Measurements from ENCODE around the gene AREG. TPM values are rescaled to one million over a fixed set of nuclear protein-coding genes. Genes with fewer than 3 reads are reported as not detected.

AREG gene
- total and polyA plus RNA-seq, 2 experiments from 2014 or later = 0.45 TPM; not detected in 1

GRCh38 chr4:74460833-74461232 is 15.9 kb downstream of the AREG start:
- DNase-seq (ENCODE audit: low spot score) (no peak), ATAC-seq (no peak)
- H3K4me1 ChIP-seq (ENCODE audit: insufficient read depth) = no peaks in the 10 kb centered on the region
- H3K4me1 Mint-ChIP-seq = no peaks in the 10 kb centered on the region
- no peak overlapping the region for H3K27ac Mint-ChIP-seq
- no peaks in the 10 kb centered on the region for H3K36me3 Mint-ChIP-seq (ENCODE audit: low read depth)
- H3K4me3 Mint-ChIP-seq = no peak overlapping the region
- TF ChIP-seq ZNF114 (CRISPR knock-in tag; IDR thresholded peaks at IDR 0.05) = no peak
- TF ChIP-seq ZNF331 (CRISPR knock-in tag; IDR thresholded peaks at IDR 0.05; ENCODE audit: low read depth) = no peak
- no peak for TF ChIP-seq NANOG (IDR thresholded peaks at IDR 0.05; ENCODE audit: borderline replicate concordance)
- TF ChIP-seq, protein P1, sequence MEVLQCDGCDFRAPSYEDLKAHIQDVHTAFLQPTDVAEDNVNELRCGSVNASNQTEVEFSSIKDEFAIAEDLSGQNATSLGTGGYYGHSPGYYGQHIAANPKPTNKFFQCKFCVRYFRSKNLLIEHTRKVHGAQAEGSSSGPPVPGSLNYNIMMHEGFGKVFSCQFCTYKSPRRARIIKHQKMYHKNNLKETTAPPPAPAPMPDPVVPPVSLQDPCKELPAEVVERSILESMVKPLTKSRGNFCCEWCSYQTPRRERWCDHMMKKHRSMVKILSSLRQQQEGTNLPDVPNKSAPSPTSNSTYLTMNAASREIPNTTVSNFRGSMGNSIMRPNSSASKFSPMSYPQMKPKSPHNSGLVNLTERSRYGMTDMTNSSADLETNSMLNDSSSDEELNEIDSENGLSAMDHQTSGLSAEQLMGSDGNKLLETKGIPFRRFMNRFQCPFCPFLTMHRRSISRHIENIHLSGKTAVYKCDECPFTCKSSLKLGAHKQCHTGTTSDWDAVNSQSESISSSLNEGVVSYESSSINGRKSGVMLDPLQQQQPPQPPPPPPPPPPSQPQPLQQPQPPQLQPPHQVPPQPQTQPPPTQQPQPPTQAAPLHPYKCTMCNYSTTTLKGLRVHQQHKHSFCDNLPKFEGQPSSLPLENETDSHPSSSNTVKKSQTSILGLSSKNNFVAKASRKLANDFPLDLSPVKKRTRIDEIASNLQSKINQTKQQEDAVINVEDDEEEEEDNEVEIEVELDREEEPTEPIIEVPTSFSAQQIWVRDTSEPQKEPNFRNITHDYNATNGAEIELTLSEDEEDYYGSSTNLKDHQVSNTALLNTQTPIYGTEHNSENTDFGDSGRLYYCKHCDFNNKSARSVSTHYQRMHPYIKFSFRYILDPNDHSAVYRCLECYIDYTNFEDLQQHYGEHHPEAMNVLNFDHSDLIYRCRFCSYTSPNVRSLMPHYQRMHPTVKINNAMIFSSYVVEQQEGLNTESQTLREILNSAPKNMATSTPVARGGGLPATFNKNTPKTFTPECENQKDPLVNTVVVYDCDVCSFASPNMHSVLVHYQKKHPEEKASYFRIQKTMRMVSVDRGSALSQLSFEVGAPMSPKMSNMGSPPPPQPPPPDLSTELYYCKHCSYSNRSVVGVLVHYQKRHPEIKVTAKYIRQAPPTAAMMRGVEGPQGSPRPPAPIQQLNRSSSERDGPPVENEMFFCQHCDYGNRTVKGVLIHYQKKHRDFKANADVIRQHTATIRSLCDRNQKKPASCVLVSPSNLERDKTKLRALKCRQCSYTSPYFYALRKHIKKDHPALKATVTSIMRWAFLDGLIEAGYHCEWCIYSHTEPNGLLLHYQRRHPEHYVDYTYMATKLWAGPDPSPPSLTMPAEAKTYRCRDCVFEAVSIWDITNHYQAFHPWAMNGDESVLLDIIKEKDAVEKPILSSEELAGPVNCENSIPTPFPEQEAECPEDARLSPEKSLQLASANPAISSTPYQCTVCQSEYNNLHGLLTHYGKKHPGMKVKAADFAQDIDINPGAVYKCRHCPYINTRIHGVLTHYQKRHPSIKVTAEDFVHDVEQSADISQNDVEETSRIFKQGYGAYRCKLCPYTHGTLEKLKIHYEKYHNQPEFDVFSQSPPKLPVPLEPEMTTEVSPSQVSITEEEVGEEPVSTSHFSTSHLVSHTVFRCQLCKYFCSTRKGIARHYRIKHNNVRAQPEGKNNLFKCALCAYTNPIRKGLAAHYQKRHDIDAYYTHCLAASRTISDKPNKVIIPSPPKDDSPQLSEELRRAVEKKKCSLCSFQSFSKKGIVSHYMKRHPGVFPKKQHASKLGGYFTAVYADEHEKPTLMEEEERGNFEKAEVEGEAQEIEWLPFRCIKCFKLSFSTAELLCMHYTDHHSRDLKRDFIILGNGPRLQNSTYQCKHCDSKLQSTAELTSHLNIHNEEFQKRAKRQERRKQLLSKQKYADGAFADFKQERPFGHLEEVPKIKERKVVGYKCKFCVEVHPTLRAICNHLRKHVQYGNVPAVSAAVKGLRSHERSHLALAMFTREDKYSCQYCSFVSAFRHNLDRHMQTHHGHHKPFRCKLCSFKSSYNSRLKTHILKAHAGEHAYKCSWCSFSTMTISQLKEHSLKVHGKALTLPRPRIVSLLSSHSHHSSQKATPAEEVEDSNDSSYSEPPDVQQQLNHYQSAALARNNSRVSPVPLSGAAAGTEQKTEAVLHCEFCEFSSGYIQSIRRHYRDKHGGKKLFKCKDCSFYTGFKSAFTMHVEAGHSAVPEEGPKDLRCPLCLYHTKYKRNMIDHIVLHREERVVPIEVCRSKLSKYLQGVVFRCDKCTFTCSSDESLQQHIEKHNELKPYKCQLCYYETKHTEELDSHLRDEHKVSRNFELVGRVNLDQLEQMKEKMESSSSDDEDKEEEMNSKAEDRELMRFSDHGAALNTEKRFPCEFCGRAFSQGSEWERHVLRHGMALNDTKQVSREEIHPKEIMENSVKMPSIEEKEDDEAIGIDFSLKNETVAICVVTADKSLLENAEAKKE (CRISPR knock-in tag; IDR thresholded peaks at IDR 0.05) = no peak
- TF ChIP-seq CTCF (conservative IDR thresholded peaks at IDR 0.05; ENCODE audit: low read depth in 2 of 2) = no peak
- TF ChIP-seq EZH2phosphoT487 (IDR thresholded peaks at IDR 0.05; ENCODE audit: unreplicated experiment) = no peak
- TF ChIP-seq POLR2AphosphoS5 (IDR thresholded peaks at IDR 0.05; ENCODE audit: low read depth) = no peak
- TF ChIP-seq ETS1 (IDR thresholded peaks at IDR 0.05) = no peak
- no peak for TF ChIP-seq CREB1 (CRISPR knock-in tag; IDR thresholded peaks at IDR 0.05; ENCODE audit: low read depth)
- no peak for TF ChIP-seq REST (IDR thresholded peaks at IDR 0.05; ENCODE audit: unreplicated experiment)
- TF ChIP-seq STAT1 (IDR thresholded peaks at IDR 0.05; ENCODE audit: unreplicated experiment) = no peak
- no peak for TF ChIP-seq EZH2 (IDR thresholded peaks at IDR 0.05; ENCODE audit: low read depth, unreplicated experiment)
- no peaks in the 10 kb centered on the region for H3K9me3 Mint-ChIP-seq
- no peaks in the 10 kb centered on the region for H3F3A ChIP-seq (replicated peaks; ENCODE audit: low read depth)
- H2AFZ ChIP-seq = no peak overlapping the region
- H3K27me3 Mint-ChIP-seq (ENCODE audit: insufficient read depth, low read depth, poor library complexity) = no peaks in the 10 kb centered on the region
- H3K4me2 ChIP-seq = no peak overlapping the region
- no peaks in the 10 kb centered on the region for H3K27me3 ChIP-seq (ENCODE audit: insufficient read depth)
- no peaks in the 10 kb centered on the region for H3K9me2 ChIP-seq (ENCODE audit: insufficient read depth)
- H4K20me1 ChIP-seq (replicated peaks; ENCODE audit: insufficient read depth) = no peaks in the 10 kb centered on the region
- no peak overlapping the region for H3K27ac ChIP-seq (ENCODE audit: low read depth)
- H3K79me2 ChIP-seq (replicated peaks; ENCODE audit: insufficient read depth) = no peaks in the 10 kb centered on the region
- no peaks in the 10 kb centered on the region for H3K36me3 ChIP-seq (ENCODE audit: insufficient read depth)
- no peak overlapping the region for H3K4me3 ChIP-seq
